Activated T-helper 17 cell treated with anti-CD3 and anti-CD28 coated beads, Interleukin-2, amount 50 U/mL, for 72 hours (primary cell): ENCODE measurements around the gene GPR61. TPM values are rescaled to one million over a fixed set of nuclear protein-coding genes. Genes with fewer than 3 reads are reported as not detected.
A peak's percentile ranks its signal among the peaks of the same experiment; 100 is the strongest.

ENCODE experiments used
- ATAC-seq: fragments of 150-1000 bp; cut with Tn5 transposase; replicated peaks from 2 replicates; pipeline ENCODE4 v1.10.0; 2021; ENCODE audit warnings: mild to moderate bottlenecking, moderate library complexity
- H3K27ac Mint-ChIP-seq: one replicate; pipeline ENCODE4 v1.8.0; 2022; ENCODE audit warnings: mixed read lengths
- H3K27me3 Mint-ChIP-seq: one replicate; pipeline ENCODE4 v1.8.0; 2022; ENCODE audit warnings: mixed read lengths
- H3K36me3 Mint-ChIP-seq: one replicate; pipeline ENCODE4 v1.8.0; 2022; ENCODE audit warnings: low read depth, mild to moderate bottlenecking, mixed read lengths
- H3K4me1 Mint-ChIP-seq: one replicate; pipeline ENCODE4 v1.8.0; 2022; ENCODE audit warnings: mixed read lengths
- H3K4me3 Mint-ChIP-seq: one replicate; pipeline ENCODE4 v1.8.0; 2022; ENCODE audit warnings: mild to moderate bottlenecking, mixed read lengths
- H3K9me3 Mint-ChIP-seq: one replicate; pipeline ENCODE4 v1.8.0; 2022; ENCODE audit warnings: mixed read lengths
- total RNA-seq, 2 donors: library from RNA; stranded (reverse); gene quantifications; one replicate each; pipeline ENCODE4 v1.2.3, GENCODE V29; 2022

Gene GPR61
- total RNA-seq, 2 donors from 2014 or later = 0.45 TPM; not detected in 1

GRCh38 chr1:109522026-109522425, 17.6 kb upstream of the GPR61 start:
- H3K27me3 Mint-ChIP-seq = peaks cover 4% of the 10 kb centered on the region
- no peaks in the 10 kb centered on the region for H3K9me3 Mint-ChIP-seq
- H3K36me3 Mint-ChIP-seq = no peaks in the 10 kb centered on the region
- no peak overlapping the region for H3K27ac Mint-ChIP-seq
- H3K4me1 Mint-ChIP-seq = no peaks in the 10 kb centered on the region
- no peak overlapping the region for H3K4me3 Mint-ChIP-seq
- no peak for ATAC-seq

DNA sequence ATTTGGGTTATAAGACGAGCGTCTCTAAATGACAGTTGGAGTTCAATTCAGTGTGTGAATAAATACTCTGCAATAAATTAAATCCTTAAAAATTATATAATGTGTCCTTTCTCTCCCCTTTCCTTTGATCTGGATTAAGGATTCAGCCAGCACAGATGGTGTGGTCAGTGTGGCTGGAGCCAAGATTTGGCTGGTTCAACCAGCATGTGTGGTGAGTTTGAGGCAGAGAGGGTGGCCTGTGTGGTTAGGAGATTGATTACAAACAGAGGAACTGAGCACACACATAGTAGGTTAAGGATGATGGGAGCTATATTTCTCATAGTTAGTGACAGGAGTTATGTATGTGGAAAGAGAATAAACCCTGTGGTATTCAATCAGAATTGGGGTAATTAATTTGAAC, 16.0 kb upstream of the GPR61 start:
- Mint-ChIP-seq H3K4me3 (no peak overlapping the region), H3K4me1 (no peaks in the 10 kb centered on the region), H3K27me3 (peaks cover 4% of the 10 kb centered on the region), H3K36me3 (no peaks in the 10 kb centered on the region), H3K9me3 (no peaks in the 10 kb centered on the region), H3K27ac (no peak overlapping the region)
- ATAC-seq = no peak

DNA sequence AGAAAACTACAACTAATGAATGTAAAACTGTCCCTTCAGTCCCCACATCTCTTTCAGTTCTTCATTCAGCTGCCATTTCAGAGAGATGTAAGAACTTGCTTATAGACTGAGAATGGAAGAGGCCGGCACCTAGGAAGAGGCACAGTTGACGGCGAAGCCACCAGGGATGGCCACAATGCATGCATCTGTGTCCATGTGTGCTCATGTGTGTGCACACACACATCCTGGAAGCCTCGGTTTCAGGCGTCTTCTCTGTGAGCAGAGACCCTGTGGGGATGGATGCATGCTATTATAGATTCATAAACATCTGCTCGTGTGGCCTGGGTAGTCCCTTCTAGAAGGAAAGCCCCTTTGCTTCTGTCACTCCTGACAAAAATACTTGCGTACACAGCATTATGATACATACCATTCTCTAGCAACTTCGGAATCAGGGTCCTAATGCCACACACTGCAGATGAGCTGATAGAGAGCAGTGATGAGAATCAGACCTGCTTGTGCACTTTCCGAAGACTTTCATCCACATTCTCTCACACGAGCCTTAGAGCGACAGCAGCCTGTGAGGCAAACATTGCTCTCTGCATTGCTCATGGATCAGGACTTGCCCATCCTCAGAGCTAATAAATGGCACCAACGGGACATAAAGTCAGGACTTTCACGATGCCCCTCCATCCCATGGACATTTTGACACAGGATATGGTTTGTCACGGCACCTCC, 12.4 kb upstream of the GPR61 start:
- no peak for ATAC-seq
- Mint-ChIP-seq H3K4me1 (peaks cover 11% of the 10 kb centered on the region), H3K27me3 (peaks cover 3% of the 10 kb centered on the region), H3K36me3 (no peaks in the 10 kb centered on the region), H3K9me3 (no peaks in the 10 kb centered on the region), H3K4me3 (no peak overlapping the region), H3K27ac (no peak overlapping the region)

DNA sequence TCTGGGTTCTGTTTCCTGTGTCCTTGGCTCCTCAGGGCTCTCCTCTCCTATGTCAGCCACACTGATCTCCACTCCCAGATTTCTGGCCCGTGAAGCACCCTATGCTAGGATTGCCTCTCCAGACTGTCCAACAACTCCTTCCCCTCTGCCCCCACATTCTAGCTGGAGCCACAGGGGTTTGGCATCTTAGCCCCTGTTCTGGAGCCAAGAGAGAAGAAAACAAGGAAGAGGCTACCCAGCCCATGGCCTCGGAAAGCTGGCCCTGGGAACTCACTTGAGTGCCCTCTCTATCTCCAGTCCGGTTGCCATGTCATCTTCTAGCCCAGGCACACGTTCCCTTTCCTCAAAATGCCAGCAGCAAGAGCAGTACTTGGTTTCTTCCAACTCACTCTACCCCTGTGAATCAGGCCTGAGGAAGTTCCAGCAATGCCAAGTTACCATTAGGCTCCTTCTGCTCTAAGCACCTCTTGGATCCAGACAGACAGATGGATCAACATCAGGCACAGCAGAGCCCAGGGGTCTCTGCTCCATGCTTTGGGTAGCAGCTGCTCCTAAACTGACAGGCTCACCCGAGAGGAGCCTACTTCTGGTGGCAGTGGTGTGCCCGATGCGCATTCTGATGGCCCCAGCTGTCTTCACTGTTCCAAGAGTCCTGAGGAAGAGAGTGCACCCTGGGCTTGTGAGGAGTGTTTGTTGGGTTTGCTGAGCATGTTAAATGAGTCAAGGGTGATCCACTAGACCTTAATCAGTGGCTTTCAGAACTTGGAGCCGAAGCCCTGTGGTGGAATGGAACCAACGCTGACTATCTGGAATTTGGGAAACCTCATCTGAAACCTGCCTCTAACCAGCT, 11.6 kb upstream of the GPR61 start:
- Mint-ChIP-seq H3K36me3 (no peaks in the 10 kb centered on the region), H3K4me1 (peaks cover 11% of the 10 kb centered on the region), H3K4me3 (no peak overlapping the region), H3K27me3 (no peaks in the 10 kb centered on the region), H3K9me3 (no peaks in the 10 kb centered on the region), H3K27ac (no peak overlapping the region)
- no peak for ATAC-seq

GRCh38 chr1:109528712-109529111, 11.0 kb upstream of the GPR61 start:
- Mint-ChIP-seq H3K9me3 (no peaks in the 10 kb centered on the region), H3K4me3 (no peak overlapping the region), H3K27me3 (no peaks in the 10 kb centered on the region), H3K27ac (no peak overlapping the region), H3K36me3 (no peaks in the 10 kb centered on the region), H3K4me1 (peaks cover 11% of the 10 kb centered on the region)
- ATAC-seq = no peak

GRCh38 chr1:109529881-109530456, 9.7 kb upstream of the GPR61 start:
- no peak overlapping the region for H3K4me3 Mint-ChIP-seq
- H3K36me3 Mint-ChIP-seq = no peaks in the 10 kb centered on the region
- H3K9me3 Mint-ChIP-seq = no peaks in the 10 kb centered on the region
- H3K27ac Mint-ChIP-seq = no peak overlapping the region
- H3K4me1 Mint-ChIP-seq = peaks cover 11% of the 10 kb centered on the region
- no peak for ATAC-seq
- H3K27me3 Mint-ChIP-seq = no peaks in the 10 kb centered on the region

GRCh38 chr1:109530457-109531087, 9.1 kb upstream of the GPR61 start:
- H3K27ac Mint-ChIP-seq = peak overlapping the region; percentile 83
- peaks cover 11% of the 10 kb centered on the region for H3K4me1 Mint-ChIP-seq
- H3K27me3 Mint-ChIP-seq = no peaks in the 10 kb centered on the region
- H3K36me3 Mint-ChIP-seq = no peaks in the 10 kb centered on the region
- no peaks in the 10 kb centered on the region for H3K9me3 Mint-ChIP-seq
- H3K4me3 Mint-ChIP-seq = peak overlapping the region; percentile 79
- no peak for ATAC-seq

- no peak for ATAC-seq
- H3K9me3 Mint-ChIP-seq = no peaks in the 10 kb centered on the region
- H3K36me3 Mint-ChIP-seq = no peaks in the 10 kb centered on the region
- peaks cover 11% of the 10 kb centered on the region for H3K4me1 Mint-ChIP-seq
- H3K27ac Mint-ChIP-seq = peak overlapping the region; percentile 83
- no peaks in the 10 kb centered on the region for H3K27me3 Mint-ChIP-seq
- H3K4me3 Mint-ChIP-seq = peak overlapping the region; percentile 79
These were observed 8.3 kb upstream of the GPR61 start for GRCh38 chr1:109531380-109531779.

- H3K27ac Mint-ChIP-seq = peak overlapping the region; percentile 83
- no peaks in the 10 kb centered on the region for H3K36me3 Mint-ChIP-seq
- ATAC-seq = no peak
- H3K9me3 Mint-ChIP-seq = no peaks in the 10 kb centered on the region
- H3K27me3 Mint-ChIP-seq = no peaks in the 10 kb centered on the region
- peaks cover 11% of the 10 kb centered on the region for H3K4me1 Mint-ChIP-seq
- peak overlapping the region; percentile 79 for H3K4me3 Mint-ChIP-seq
These were observed 7.8 kb upstream of the GPR61 start for GRCh38 chr1:109531826-109532364.

GRCh38 chr1:109532365-109533136, 7.1 kb upstream of the GPR61 start:
- no peaks in the 10 kb centered on the region for H3K9me3 Mint-ChIP-seq
- no peaks in the 10 kb centered on the region for H3K27me3 Mint-ChIP-seq
- no peaks in the 10 kb centered on the region for H3K36me3 Mint-ChIP-seq
- peaks cover 11% of the 10 kb centered on the region for H3K4me1 Mint-ChIP-seq
- H3K4me3 Mint-ChIP-seq = peak overlapping the region; percentile 79
- peak; percentile 90 for ATAC-seq
- H3K27ac Mint-ChIP-seq = peak overlapping the region; percentile 83

- Mint-ChIP-seq H3K27ac (peak overlapping the region; percentile 22), H3K4me3 (no peak overlapping the region), H3K9me3 (no peaks in the 10 kb centered on the region), H3K27me3 (no peaks in the 10 kb centered on the region), H3K36me3 (no peaks in the 10 kb centered on the region), H3K4me1 (peaks cover 11% of the 10 kb centered on the region)
- ATAC-seq = no peak
These were observed 5.3 kb upstream of the GPR61 start for GRCh38 chr1:109534307-109534858.

GRCh38 chr1:109535481-109535880, 4.2 kb upstream of the GPR61 start:
- Mint-ChIP-seq H3K27me3 (no peaks in the 10 kb centered on the region), H3K36me3 (no peaks in the 10 kb centered on the region), H3K4me1 (peaks cover 11% of the 10 kb centered on the region), H3K4me3 (no peak overlapping the region), H3K9me3 (no peaks in the 10 kb centered on the region), H3K27ac (peak overlapping the region; percentile 59)
- no peak for ATAC-seq

- H3K4me1 Mint-ChIP-seq = peaks cover 6% of the 10 kb centered on the region
- no peaks in the 10 kb centered on the region for H3K27me3 Mint-ChIP-seq
- no peaks in the 10 kb centered on the region for H3K9me3 Mint-ChIP-seq
- peak overlapping the region; percentile 59 for H3K27ac Mint-ChIP-seq
- no peak overlapping the region for H3K4me3 Mint-ChIP-seq
- ATAC-seq = no peak
- no peaks in the 10 kb centered on the region for H3K36me3 Mint-ChIP-seq
These were observed 3.6 kb upstream of the GPR61 start for GRCh38 chr1:109535971-109536491.
